Measurements from ENCODE around the gene C2CD3.
"Not testable (repeated sequence)": the region's sequence is repeated elsewhere in the genome, so short reads cannot be mapped to it uniquely, and the experiment has no call there.

The C2CD3 gene

DNA sequence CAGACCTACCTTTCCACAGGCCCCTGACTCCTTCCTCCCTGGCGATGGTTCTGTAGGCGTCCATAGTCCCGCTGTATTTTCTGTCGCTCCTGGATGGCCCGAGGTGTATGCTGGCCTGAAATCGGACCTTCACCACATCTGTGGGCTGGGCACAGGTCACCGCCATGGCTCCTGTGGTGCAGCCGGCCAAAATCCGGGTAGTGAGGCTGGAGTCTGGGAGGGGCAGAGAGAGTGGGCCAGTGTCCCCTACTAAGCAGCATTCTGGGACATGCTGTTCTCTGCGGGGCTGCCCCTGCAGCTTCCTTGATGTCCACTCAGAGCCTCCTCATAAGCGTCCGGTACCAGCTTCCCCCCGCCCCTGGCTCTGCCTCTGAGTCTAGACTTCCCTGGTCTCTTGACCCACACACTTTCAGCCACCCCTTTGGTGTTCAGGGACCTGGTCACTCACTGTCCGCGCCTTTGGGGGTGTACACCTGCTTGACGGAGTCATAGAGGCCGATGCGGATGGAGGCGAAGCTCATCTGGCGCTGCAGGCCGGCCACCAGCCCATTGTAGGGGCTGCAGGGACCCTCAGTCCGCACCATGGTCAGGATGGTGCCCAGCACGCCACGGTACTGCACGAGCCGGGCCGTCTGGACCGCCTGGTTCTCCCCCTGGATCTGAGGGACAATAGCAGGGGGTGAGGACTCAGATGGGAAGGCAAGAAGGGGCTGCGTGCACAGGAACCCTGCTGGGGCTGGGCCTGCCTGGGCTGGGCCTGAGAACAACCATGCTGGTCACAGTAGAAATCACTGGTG, 164.9 kb downstream of the C2CD3 start:
- DNase-seq (ENCODE audit: low read depth in 3 of 3, low spot score in 1 of 3): no peak

DNA sequence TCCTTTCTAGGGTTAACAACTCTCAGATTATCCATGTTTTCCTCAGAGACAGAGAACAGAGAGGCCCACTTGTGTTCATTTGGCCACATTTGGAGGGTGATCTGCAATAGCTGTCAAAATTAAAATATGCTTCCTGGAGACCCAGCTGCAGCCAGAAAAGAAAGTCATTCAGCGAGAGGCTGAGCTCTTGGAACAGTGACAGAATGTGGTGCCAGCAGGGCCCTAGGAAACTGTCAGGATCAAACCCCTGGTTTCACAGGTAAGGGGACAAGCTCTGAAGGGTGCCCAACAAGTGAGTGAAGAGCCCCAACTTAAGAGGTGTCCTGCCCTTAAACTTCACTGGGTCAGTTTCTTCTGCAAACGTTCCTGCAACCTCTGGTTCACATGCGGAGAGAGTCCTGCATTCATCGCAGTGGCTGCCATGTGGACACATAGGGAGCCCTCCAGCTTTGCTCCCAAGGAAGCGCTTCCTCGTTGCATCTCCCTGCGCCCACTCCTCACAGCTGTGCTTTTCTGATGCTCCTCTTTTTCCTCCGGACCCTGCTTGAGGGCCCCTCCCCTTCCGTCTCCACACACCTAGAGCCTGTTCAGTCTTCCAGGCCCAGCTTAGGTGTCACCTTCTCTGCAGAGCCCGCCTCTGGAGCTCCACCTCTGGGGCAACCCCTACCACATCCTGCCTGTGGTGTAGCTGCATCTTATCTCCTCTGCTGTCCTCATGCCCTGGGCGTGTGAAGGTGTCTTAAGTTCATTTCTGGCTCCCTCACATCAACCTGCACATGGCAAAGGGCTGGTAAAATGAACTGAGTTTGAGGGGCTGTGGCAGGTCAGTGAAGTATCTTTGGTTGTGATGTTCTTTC, 165.8 kb downstream of the C2CD3 start:
- DNase-seq (ENCODE audit: low read depth in 3 of 3, low spot score in 1 of 3): peak; percentile 54 to 73 (median 71)

DNA sequence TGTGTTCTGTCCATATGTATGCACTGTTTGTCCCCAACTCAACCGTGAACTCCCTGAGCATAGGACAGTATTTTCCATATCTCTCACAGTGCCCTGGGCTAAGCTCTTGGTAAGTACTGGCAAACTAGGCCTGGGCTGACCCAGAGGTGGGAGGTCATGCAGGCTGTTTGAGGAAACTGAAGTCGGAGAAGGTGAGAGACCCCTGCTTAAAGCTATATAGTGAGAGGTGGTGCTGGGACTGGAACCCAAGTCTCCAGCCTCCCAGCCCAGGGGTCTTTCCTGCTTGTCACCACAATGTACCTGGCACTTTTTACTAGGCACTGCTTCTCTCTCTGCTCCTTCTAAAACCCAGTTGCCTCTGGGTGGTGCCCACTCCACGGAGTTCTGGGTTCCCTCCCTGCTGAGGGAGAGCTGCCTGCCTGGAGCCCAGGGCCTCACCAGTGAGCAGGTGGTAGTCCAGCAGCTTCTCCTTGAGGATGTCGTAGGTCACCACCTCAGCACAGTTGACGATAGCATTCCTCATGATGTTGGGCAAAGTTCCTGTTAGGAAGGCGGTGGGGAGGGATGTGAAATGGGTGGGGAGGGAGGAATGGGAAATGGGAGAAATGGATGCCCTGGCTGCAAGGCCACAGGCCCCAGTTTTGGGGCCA, 166.6 kb downstream of the C2CD3 start:
- no peak for DNase-seq (ENCODE audit: low read depth in 3 of 3, low spot score in 1 of 3)

DNA sequence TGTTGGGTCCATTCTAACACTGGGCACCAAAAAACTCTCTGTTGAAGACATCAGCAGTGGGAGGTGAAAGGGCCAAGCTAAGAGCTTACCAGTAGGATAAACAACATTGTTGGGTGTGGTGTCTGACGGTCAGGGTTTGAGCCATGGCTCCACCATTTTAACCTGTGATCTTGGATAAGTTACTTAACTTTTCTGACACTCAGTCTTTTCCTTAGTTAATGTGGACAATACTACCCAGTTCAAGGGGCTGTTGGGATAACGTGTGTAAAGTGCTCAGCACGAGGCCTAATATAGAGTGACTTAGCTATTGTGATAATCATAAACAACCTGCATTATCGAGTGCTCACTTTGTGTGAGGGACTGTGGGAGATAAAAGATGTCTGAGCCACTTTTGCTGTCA, 168.0 kb downstream of the C2CD3 start:
- no peak for DNase-seq (ENCODE audit: low read depth in 3 of 3, low spot score in 1 of 3)

DNA sequence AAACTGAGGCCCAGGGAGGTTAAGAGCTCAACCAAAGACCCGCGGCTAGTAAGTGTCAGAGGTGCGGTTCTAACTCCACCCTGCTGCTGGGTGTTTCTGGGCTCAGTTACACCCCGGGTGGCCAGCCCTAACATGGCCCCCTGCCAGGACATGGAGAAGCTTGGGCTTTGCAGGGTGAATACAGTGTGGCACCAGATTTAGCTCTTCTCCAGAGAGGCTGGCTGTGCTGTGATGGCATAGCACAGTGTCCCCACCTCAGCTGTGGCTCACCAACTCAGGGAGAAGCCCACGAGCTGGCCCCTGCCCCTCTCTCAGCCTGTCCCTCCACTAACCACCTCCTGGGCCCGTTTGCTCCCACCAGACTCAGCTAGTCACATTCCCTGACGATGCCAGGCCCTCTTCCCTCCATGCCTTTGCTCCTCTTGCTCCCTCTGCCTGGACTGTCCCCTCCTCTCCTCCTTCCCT, 168.9 kb downstream of the C2CD3 start:
- DNase-seq (ENCODE audit: low read depth in 3 of 3, low spot score in 1 of 3): no peak

DNA sequence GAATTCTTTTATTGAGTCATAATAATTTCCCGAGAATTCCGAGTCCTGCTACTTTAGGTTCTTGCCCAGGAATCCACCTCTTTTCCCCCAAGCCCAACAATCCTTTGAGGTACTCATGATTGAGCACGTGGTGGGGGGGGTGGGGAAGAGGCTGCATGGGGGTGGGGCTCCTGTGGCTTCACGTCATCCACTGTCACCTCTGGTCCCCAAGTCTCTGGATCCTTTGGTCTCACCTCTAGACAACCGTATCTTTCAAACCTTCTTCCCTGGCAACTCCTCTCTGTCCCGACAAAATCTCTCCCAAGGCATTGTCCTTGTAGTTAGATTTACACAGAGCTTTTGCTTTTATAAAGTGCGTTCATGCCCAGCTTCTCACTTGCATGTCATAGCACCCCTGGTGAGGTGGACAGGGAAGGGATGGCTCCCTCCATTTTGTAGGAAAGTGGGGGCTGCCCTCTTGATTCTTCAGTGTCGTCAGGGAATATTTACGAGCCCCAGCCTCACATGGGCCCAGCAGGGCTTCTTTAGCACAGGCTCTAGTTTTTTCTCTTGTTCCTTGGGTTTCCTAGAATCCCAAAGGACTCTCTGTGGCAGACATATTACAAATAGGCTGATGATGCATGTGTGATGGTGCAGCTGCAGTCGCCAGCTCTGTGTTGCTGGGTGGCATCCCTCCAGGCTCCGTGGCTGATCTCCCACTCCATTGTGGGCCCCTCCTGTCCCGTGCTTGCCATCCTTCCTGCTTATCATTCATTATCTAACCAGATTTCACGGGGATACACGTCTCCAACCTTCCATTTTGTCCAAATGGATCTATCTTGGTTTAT, 170.3 kb downstream of the C2CD3 start:
- no peak for DNase-seq (ENCODE audit: low read depth in 3 of 3, low spot score in 1 of 3)

DNA sequence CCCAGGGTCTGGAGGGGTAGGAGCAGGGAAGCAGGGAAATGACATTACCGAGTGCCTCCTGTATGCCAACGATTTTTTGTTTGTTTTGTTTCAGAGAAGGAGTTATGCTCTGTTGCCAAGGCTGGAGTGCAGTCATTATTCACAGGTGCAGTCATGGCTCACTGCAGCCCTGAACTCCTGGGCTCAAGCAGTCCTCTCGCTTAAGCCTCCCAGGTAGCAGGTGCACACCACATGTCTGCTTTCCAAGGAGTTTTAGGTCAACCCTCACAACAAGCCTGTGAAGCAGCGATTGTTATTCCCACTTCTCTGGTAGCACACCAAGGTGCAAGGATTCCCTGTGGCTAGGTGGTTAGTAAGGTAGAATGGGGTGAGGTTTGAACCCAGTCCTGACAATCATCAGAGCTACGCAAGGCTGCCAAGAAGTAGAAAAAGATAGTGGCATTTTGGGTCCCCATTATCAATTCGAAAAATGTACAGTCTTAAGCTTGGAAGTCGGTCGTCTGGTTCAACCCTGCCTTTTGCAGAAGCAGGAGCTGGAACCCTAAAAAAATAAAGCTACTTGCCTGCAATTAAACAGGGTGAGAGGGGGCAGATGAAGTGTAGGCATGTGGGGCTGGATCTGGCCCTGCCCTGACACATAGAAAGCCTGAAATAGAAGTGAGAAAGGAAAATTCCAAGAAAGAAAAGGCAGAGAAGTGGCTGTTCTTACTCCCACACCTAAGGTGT, 171.1 kb downstream of the C2CD3 start:
- no peak for DNase-seq (ENCODE audit: low read depth in 3 of 3, low spot score in 1 of 3)

DNA sequence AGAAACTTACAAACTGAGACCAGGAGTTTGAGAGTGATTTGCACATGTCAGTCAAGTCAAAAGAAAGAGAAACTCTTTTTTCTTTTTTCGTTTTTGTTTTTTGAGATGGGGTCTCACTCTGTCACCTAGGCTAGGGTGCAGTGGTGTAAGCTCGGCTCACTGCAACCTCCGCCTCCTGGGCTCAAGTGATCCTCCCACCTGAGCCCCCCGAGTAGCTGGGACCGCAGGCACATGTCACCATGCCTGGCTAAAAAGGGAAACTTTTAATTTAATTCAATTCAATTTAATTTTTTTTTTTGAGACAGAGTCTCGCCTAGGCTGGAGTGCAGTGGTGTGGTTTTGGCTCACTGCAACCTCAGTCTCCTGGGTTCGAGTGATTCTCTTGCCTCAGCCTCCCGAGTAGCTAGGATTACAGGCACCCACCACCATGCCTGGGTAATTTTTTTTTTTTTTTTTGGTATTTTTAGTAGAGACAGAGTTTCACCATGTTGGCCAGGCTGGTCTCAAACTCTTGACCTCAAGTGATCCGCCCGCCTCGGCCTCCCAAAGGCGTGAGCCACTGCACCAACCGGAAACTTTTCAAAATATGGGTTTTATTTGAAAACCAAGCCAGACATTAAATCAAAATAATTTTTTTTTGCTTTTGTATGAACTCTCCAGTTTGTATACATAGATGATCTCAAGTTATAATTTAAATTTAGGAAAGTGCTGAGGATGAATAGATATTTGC, 171.8 kb downstream of the C2CD3 start:
- no peak for DNase-seq (ENCODE audit: low read depth in 3 of 3, low spot score in 1 of 3)

DNA sequence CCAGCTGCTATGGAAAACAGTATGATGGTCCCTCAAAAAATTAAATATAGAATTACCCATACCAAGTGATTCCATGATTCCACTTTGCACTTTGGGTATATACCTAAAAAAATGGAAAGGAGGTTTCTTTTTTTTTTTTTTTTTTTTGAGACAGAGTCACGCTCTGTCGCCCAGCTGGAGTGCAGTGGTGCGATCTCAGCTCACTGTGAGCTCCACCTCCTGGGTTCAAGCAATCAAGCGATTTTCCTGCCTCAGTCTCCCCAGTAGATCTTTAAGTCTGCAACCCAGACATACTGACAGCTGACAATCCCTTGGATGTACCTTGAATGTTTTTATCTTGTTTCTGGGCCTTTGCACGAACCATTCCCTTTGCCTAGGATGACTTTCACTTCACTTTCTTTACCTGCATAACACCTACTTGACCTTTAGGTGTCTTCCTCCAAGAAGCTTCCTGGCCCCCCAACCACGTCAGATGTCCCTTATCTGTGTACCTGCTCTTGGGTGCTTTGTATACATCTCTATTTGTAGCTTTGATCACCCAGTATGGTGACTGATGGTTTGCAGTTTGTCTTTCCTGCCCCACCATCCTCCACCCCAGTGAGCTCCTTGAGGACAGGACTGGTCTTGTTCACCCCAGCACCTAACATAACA, 173.6 kb downstream of the C2CD3 start:
- no peak for DNase-seq (ENCODE audit: low read depth in 3 of 3, low spot score in 1 of 3)

DNA sequence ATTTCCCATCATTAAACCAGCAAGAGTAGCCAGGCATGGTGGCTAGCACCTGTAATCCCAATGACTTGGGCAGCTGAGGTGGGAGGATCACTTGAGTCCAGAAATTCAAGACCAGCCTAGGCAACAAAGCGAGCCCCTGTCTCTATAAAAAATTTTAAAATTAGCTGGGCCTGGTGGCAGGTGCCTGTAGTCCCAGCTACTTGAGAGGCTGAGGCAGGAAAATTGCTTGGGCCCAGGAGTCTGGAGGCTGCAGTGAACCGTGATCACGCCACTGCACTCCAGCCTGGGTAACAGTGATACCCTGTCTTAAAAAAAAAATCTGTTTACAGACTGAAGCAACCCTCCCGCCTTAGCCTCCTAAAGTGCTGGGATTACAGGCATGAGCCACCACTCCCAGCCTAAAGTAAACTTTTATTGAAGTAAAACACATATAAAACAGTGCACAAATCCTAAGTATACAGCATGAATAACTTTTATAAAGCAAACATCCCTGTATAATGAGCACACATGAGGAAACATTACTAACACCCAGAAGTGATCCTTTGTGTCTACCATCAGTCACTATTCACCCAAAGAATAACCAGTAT, 174.5 kb downstream of the C2CD3 start:
- DNase-seq (ENCODE audit: low read depth in 3 of 3, low spot score in 1 of 3): no peak

DNA sequence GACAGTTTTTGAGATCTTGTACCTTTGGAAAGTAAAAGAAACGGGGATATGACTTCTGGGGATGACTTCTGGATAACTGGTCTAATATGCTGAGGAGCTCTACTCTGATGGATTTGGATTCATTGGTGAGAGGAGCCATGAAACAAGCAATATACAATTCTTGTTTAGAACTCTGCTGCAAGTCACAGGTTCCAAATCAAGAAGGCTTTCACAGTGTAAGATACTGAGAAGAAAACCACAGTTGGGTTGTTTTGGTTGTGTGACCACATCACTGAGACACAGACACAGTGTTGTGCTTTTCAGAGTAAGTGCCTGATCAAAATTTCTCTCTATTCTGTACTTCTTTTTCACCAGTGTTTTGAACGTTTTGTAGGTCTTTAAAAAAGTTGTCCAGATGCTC, 175.1 kb downstream of the C2CD3 start:
- DNase-seq (ENCODE audit: low read depth in 3 of 3, low spot score in 1 of 3): no peak

DNA sequence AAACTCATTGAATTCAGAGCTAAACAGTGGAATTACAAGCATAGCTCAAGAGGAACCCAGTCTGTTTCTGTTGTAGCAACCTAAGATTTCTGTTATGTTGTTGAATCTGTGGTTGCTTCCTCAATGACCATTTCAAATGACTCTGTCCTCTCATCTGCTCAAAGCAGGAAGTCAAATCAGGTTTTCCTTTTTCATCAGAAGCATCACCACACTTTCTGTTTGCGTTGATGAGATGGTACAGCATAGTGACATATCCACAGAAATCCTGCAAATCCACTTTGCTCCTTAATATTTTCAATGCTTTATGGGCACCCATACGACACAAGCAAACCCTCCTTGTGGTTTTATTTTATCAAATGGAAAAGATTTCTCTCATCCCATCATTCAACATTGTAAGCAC, 175.6 kb downstream of the C2CD3 start:
- DNase-seq (ENCODE audit: low read depth in 3 of 3, low spot score in 1 of 3): no peak

DNA sequence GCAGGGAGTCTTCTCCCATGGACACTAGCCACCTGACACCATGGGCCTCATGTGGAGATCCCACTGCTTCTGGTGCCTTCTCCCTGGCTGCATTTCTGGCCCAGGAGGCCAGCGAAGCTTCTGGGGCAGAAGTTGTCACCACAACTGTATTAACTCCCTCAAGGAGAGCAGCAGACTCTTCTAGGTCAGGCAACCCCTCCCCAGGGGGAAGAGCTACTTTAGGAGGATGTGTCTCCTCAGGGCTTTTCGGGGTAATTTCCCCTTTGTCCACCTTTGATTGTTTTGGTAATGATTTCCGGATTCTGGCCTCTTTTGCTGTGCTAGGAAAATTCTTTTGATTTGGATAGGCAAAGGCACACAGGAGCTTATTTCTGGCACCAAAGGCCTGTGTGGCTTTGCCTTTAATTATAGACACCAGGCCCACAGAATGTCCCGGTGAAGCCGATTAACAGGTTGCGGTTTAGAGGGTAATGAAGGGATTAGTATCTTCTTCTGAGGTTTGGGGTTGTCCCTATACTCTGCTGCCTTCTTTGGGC, 179.3 kb downstream of the C2CD3 start:
- DNase-seq (ENCODE audit: low read depth in 3 of 3, low spot score in 1 of 3): no peak

DNA sequence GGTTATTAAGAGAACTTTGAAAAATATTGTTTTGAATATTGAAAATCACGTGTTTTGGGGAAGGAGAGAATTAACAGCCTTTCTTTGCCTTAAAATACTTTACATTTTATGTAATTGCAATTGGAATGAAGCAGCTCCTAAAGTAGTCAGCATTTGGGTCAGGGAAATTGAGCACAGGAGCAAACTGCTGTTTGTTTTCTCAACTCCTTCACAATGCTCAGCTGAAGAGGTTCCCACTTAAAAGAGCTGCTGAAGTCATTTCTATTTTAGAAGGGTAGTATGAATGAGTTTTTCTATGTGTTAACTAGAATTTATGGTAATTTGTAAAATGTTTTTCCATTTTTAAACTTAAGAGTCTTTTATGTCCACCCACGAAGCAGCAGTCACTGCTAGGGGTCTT, 180.1 kb downstream of the C2CD3 start:
- no peak for DNase-seq (ENCODE audit: low read depth in 3 of 3, low spot score in 1 of 3)

DNA sequence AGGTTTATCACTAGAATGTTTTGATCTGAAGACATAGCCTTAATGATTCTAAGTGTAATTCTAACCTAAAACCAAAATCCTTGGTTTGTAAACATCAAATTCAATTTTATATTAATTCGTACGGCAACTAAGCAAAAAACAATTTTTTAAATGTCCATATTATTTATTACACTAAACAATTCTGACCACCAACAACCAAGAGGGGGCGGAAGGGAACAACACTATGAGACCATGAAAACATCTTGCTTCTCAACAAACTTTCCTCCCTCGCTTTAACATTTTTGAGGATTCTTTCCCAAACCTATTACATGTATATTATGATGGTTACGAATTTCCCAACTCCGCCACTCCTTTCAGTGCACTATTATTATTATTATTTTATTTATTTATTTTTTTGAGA, 181.6 kb downstream of the C2CD3 start:
- DNase-seq (ENCODE audit: low read depth in 3 of 3, low spot score in 1 of 3): no peak

DNA sequence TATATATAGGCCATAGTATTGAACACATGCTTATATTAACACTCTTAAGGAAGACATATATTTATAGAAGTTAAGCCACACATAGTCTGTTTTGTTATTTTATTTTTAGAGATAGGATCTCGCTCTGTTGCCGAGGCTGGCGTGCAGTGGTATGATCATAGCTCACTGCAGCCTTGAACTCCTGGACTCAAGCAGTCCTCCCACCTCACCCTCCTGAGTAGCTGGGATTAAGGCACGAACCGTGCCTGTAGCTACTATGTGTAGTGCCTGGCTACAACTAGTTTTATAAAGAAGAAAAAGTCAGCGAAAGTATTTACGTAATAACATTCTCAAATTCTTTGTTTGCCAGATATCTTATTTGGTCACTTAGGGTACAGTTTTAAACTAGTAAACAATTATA, 182.6 kb downstream of the C2CD3 start:
- DNase-seq (ENCODE audit: low read depth in 3 of 3, low spot score in 1 of 3): no peak

DNA sequence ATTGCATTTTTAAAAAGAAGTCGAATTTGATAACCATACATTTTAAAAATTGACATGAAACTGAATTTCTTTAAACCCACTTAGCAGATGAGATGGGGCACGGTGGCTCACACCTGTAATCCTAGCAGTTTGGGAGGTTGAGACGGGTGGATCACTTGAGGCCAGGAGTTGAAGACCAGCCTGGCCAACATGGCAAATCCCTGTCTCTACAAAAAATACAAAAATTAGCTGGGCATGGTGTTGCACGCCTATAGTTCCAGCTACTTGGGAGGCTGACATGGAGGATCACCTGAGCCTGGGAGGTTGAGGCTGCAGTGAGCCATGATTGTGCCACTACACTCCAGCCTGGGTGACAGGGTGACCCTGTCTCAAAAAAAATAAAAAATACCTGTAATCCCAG, 185.1 kb downstream of the C2CD3 start:
- not testable (repeated sequence) for DNase-seq (ENCODE audit: low read depth in 3 of 3, low spot score in 1 of 3)

DNA sequence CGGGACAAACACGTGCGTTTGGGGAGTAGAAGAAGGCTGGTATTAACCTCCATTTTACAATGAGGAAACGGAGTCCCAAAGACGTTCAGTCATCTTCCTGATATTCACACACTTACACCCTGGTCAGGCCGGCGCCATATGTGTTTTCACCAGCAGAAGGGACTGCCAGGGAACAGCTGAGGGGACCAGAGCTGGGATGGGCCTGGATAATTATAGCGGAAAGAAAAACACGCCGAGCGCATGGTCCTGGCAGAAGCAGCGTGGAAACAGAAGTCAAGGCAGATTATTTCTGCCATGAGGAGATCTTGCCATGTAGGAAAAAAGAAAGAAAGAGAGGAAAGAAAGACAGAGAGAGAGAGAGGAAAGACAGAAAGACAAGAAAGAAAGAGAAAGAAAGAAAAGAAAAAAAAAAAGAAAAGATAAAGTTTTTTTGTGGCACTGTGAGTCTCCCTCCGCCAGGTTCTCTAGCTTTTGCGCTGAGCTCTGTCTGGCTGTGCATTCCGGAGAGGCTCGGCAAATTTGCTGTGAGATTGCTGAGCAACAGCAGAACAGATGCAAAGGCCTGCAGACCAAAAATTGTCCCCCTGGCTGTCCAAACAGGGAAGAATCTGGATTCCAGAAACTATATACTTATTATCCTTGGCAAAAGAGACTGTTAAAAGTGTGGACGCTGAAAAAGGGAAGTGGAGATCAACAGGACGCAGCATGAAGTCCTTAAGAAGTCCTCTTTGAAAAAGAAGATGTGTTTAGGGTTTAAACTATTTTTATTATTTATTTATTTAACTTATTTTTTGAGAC, 186.9 kb downstream of the C2CD3 start:
- no peak for DNase-seq (ENCODE audit: low read depth in 3 of 3, low spot score in 1 of 3)

Data from stimulated activated CD4-positive, alpha-beta T cell treated with anti-CD3 and anti-CD28 coated beads, TNF-alpha, amount 100 ng/mL, for 1 hour (primary cell).